CD4-positive, alpha-beta T cell treated with Interleukin-12 subunit alpha and Interleukin-12 subunit beta, for 1 hour (primary cell): ENCODE results near the gene CYBA.

Experiments used
- DNase-seq: peaks from one replicate; pipeline ENCODE4 v3.0.0-alpha.2; 2020

Gene CYBA

DNA sequence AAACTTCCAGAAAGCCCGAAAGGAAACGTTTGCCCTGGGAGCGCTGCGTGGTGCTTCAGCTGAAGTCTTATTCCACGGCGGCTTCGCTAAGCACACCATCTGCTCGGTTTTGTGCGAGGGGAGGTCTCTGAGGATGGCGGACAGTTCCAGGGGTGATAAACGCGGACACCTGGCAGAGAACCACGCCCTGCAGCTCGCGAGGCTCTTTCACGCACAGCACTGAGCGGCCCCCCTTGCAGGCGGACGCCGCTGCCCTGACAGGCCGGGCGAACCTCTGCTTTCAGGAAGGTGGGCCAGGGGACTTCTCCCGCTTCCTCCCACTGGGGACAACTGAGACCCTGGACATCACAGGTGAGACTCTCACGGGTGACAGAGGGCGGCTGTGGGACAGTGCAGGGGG is 8.3 kb upstream of the CYBA start:
- no peak for DNase-seq

GRCh38 chr16:88658714-88659113 is 7.9 kb upstream of the CYBA start:
- DNase-seq = no peak

- no peak for DNase-seq
Observed at GRCh38 chr16:88657371-88657770, 6.5 kb upstream of the CYBA start.

DNA sequence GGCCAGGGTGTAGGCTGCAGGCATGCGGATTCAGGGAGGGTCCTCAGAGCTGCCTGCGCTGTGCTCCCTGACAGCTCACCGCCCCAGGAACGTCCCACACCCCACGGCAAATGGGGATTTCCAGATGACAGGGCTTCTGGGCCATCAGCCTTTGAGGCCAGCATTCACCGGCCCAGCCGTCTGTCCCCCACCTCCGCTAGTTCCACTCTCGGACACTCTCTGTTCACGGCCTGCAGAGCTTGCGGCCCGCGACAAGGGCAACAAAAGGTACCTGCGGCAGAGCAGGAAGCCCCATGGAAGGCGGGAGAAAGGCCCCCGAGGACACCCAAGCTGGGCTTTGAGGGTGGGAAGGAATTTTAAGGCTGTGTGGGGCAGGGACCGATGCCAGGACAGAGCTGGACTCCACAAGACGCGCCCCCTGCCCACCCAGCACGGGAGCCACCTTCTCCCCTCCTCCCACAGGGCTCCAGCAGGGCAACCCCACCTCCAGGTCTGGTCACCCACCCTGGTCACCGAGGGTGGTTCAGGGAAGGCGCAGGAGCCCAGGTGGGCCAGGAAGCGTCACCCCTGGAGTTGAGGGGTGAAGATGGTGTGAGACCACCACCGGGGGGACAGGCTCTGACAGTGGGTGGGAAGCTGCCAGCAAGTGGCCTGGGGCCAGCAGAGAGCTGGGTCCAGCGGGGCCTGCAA is 5.6 kb upstream of the CYBA start:
- no peak for DNase-seq

- DNase-seq = no peak
Observed at GRCh38 chr16:88655733-88656281, 5.0 kb upstream of the CYBA start.

DNA sequence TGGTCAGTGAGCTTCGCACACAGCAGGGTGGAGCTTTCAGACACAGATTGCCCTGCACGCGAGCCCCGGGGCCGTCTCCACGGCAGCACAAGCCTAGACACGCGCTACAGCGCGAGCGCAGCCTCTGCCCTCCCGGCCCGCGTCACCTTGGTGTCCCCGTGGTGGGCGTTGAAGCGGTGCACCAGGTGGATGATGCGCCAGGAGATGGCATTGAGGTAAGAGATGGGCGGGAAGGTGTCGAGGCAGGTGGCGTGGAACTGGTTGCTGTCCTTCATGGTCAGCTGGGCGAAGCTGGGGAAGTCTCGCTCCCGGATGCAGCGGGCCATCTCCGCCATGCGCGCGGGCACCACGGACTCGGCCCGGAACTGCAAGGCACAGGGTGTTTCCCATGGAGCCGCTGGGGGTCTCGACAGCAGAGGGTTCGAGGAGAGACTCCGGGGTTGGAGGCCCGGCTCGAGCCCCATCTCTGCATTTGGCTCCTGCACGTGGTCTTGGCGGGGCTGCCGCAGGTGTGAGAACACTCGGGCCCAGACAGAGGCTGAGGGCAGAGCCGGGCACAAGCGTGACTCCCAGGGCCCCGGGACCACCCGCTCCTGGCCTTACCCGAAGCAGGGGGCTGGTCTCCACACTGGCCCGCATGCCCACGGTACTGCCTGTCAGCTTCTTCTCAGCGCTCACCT is 4.3 kb upstream of the CYBA start:
- no peak for DNase-seq

DNA sequence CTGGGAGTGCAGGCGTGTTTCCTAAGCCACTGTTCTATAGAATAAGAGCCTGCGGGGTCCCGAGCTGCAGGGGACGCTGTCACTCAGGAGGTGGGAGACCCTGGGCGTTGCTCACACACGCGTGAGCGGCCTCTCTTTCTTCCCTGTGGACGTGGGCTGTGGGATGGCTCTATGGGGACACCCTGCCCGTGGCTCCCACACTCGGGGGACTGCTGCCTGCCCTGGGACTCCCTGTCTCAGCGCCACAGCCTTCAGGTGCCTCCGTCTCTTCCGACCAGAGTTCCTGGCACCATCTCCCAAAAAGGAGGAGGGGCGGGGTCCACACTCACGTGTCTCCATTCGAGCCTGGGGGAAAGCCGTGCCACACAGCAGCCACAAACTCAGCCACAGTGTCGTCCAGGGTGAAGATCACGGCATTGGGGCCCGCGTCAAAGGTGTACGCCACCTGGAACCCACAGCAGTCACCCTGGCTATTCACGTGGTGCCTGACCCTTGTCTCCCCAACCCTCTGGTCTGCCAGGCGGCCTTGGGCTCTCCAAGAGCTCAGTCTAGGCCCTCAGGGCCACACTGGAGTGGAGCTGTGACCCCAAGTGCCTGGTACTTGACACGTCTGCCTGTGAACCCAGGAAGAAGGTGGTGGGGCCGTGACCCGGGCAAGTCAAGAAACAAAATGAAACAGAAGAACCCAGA is 3.7 kb upstream of the CYBA start:
- no peak for DNase-seq

DNA sequence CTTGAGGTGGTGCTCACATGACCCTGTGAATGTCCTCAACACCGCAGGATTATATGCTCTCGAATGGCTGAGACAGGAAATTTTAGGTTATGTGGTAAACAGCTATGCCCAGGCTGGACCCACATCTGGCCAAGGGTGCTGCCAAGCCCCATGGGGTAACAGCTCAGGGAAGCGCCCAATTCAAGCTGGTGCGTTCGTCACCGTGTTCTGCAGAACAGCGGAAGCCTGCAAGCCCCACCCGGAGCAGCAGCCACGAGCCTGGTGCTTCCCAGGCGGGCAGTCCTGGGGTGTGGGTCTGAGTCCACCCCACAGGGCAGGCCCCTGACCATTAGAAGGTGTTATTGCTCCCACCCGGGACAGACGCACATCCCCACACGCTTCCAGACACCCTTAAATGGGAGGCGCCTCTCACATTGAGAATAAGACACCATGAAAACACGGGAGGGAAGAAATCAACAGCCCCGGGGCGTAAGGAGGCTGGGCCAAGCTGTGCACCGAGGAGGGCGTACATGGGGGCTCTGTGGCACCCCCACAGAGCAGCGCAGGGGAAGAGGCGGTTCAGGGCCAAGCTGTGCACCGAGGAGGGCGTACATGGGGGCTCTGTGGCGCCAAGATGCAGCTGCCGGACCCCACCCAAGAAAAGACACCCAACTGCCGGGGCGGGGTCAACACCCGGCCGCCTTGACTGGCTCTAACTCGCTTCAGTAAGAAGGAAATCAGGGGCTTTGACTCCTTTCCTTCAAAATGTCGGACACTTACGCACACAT is 2.9 kb upstream of the CYBA start:
- peak; percentile 23 for DNase-seq

GRCh38 chr16:88653101-88653500 is 2.2 kb upstream of the CYBA start:
- DNase-seq = no peak

- no peak for DNase-seq
Observed at GRCh38 chr16:88652762-88653063, 1.9 kb upstream of the CYBA start.

DNA sequence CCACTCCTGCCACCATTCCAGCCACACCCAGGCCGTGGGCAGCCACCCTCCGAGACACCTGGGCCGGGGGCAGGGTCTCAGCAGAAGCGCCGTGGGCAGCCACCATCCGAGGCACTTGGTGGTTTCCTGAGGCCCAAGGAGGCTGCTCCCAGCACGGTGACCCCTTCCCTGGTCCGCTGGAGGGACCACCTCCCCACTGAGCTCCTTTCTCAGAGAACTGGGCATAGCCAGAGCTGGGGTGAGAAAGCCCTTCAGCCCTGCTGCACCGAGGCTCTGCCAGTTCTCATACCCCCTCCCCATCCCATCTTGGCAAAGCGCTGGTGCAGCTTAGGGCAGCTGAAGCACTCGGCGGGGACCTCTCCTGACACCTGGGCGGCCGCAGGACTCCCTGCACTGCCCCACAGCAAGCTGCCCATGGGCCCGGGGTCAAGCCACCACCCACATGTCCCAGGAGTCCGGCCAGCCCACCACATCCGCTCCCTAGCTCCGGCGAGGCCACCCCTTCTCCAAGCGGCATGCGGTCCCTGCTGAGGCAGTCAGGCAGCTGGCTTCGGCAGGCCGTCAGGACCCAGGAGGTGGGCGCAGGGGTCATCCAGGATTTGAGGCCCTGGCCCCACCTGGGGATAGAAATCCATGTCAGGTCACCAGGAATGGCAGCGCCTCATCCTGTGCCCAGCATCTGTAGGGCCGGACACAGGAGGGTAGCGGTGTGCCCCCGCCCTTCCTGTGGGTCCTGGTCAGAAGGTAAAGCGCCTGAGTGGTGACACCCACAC is 1.3 kb upstream of the CYBA start:
- no peak for DNase-seq

- DNase-seq = peak; percentile 85
Observed at GRCh38 chr16:88651276-88651988, 579 bp upstream of the CYBA start.

DNA sequence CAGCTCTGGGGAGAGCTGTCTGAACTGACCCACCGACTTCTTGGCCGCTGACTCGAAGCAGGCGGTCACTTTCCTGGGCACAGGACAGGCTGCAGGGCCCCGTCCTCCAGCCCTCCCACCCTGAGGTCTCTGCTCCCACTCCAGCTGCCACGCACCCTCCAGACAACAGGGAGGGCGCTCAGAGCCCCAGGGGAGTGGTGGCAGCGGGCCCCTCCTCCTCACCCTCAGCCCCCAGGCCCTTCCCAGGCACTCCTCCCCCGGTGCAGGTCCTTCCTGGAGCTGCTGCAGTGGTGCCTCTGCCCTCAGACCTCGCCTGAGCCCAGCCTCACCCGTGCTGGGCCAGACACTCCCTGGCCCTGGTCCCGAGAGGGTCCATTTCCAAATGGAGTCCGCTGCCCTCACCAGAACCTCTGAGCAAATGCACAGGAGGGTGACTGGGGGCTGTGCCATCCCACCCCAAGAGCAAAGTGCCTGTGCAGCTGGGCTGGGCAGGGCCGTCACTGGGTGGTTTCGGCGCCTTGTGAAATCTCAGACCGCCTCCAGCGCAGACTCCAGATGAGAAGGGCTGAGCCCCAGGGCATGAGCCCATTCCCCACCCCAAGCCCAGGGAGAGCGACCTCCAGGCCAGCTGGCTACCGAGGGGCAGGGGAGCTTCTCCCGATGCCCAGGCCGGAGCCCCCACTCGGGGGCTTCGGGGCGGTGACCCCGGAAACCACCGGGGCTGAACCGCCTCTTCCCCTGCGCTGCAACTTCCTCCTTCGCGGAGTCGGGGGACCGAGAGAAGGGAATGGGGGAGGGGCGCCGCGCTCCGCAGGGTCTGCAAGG is 717 bp downstream of the CYBA start:
- peak; percentile 44 for DNase-seq

DNA sequence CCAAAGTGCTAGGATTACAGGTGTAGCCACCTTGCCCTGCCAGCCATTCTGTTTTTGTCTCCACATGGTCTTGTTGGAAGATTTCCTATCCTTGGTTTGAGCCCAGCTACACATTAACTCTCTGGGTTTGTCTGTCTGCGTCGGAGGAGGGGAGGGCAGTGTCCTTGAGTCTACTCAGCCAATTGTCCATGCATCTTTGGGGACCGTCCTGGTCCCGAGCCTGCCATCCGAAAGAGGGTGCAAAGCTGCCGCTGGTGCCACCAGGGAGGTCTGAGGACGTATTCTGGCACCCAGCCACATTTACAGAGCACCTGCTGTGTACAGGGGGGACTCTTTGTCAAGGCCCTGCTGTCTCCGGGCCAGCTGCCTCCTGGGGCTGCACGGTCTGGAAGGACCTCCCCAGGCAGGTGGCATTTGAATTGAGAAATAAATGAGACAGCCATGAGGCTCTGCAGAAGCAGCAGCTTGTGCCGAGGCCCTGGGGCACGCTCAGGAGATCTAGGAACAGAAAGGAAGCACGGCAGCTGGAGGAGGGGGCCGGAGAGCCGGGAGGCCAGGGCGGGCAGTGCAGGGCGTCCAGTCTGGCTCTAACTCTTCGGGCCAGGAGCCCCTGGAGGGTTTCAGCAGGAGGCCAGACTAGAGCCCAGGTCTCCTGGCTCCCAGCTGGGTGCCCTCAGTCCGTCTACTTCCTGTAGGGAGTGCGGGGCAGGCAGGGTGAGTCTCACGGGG is 1.5 kb downstream of the CYBA start:
- no peak for DNase-seq

- no peak for DNase-seq
Observed at GRCh38 chr16:88647178-88648070, 3.4 kb downstream of the CYBA start.

DNA sequence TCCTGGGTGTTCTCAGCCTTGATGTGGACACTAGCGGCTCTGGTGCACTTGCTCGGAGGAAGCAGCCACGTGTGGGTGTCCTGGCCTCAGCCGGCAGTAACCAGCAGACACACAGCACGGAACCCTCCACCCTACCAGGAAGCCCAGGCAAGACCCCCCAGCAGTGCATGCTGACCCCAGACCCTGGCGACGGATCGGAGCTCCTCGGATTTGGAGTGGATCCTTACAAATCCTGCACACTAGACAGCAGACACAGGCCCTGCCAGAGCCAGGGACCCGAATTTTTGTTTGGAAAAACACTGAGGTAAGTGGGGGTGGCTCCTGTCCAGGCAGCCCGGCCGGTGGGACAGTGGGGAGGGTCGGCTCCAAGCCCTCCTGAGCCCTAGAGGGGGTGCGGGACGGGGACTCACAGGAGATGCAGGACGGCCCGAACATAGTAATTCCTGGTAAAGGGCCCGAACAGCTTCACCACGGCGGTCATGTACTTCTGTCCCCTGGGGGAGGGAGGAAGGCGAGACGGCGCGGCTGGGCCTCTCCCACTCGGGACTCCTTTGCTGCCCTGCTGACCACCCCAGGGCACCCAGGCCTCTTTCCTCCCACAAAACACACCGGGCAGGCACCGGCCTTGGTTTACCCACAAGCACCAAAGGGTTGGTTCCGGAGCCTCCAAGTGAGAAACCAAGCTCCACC is 4.4 kb downstream of the CYBA start:
- no peak for DNase-seq

DNA sequence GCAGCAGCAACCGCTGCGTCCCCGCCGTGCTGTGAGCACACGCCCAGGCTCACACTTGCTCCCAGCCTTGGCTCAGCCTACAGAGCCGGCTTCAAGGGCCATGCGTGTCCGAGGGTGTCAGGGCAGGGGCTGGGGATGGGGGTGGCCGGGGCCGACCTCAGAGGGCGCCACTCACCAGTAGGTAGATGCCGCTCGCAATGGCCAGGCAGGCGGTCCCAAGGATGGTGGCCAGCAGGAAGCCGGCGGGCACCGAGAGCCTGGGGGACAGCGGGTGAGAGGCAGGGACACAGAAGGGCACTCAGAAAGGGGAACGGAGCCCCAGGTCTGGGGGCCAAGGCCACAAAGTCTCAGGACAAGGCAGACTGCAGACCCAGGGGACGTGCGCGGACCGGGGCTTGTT is 4.9 kb downstream of the CYBA start:
- DNase-seq = no peak

DNA sequence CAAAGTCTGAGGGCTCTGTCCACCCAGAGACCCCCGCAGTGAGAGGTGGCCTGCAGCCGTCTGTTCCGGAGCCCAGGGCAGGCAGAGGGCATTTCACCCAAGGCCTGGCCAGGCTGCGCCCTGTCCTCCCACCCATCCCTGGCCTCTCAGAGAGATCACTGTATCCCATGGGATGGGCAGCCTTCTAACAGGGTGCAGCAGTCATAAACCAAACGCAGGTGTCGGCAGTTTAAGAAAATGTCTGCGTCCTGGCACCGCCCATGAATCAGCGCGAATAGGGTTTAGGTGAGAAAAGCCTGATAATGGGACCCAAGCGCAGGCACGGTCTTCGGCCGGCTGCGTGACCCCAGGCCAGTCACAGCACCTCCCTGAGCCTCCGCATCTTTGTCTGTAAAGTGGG is 5.4 kb downstream of the CYBA start:
- no peak for DNase-seq

DNA sequence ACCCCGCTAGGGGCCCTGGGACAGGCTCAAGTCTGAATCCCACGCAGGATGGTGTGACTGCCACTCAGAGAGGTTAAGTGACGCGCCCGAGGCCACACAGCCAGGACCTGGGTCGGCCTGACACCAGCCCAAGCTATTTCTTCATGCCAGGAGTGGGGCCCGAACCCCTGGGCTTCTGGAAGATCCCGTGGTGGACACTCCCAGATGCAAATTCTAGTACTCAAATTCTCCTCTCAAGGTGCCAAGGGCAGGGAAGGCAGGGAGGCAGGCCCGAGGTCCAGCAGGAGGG is 7.3 kb downstream of the CYBA start:
- DNase-seq = no peak
